ENCODE measurements around the gene CDCP1. TPM values are rescaled to one million over a fixed set of nuclear protein-coding genes. Genes with fewer than 3 reads are reported as not detected.
A peak's percentile ranks its signal among the peaks of the same experiment; 100 is the strongest.

The CDCP1 gene
- total and polyA plus RNA-seq, 9 donors: 0.04 to 1.9 (median 0.37) TPM

GRCh38 chr3:45185052-45185451 is 38.9 kb upstream of the CDCP1 start:
- no peak for DNase-seq
- Histone ChIP-seq H3K9me3 (replicated peaks; ENCODE audit: control insufficient read depth, low read depth, low read length) (no peaks in the 10 kb centered on the region), H3K4me3 (ENCODE audit: low read length) (no peak overlapping the region), H3K4me1 (ENCODE audit: control insufficient read depth, insufficient read depth, low read length) (peaks cover 15% of the 10 kb centered on the region), H3K27ac (ENCODE audit: low read length) (no peak overlapping the region), H3K27me3 (ENCODE audit: control insufficient read depth, insufficient read depth, low read length) (peaks cover 1% of the 10 kb centered on the region), H3K36me3 (ENCODE audit: control insufficient read depth, insufficient read depth, low read length) (no peaks in the 10 kb centered on the region)
- WGBS (ENCODE audit: insufficient coverage): 80% methylated on average over 1 of the region's 2 CpGs

GRCh38 chr3:45183872-45184262 is 37.7 kb upstream of the CDCP1 start:
- Histone ChIP-seq H3K27me3 (ENCODE audit: control insufficient read depth, insufficient read depth, low read length) (peaks cover 2% of the 10 kb centered on the region), H3K4me1 (ENCODE audit: control insufficient read depth, insufficient read depth, low read length) (peaks cover 19% of the 10 kb centered on the region), H3K4me3 (ENCODE audit: low read length) (no peak overlapping the region), H3K27ac (ENCODE audit: low read length) (no peak overlapping the region), H3K36me3 (ENCODE audit: control insufficient read depth, insufficient read depth, low read length) (no peaks in the 10 kb centered on the region), H3K9me3 (replicated peaks; ENCODE audit: control insufficient read depth, low read depth, low read length) (no peaks in the 10 kb centered on the region)
- 59% methylated on average over 5 of the region's 7 CpGs for WGBS (ENCODE audit: insufficient coverage)
- DNase-seq: no peak

GRCh38 chr3:45182915-45183871 is 37.0 kb upstream of the CDCP1 start:
- WGBS (ENCODE audit: insufficient coverage): 16% methylated on average over 5 of the region's 7 CpGs
- H3K4me3 ChIP-seq (ENCODE audit: low read length): no peak overlapping the region
- no peaks in the 10 kb centered on the region for H3K9me3 ChIP-seq (replicated peaks; ENCODE audit: control insufficient read depth, low read depth, low read length)
- no peak overlapping the region for H3K27ac ChIP-seq (ENCODE audit: low read length)
- H3K27me3 ChIP-seq (ENCODE audit: control insufficient read depth, insufficient read depth, low read length): peaks cover 2% of the 10 kb centered on the region
- DNase-seq: peak; percentile 28
- peaks cover 23% of the 10 kb centered on the region for H3K4me1 ChIP-seq (ENCODE audit: control insufficient read depth, insufficient read depth, low read length)
- no peaks in the 10 kb centered on the region for H3K36me3 ChIP-seq (ENCODE audit: control insufficient read depth, insufficient read depth, low read length)

- Histone ChIP-seq H3K9me3 (replicated peaks; ENCODE audit: control insufficient read depth, low read depth, low read length) (no peaks in the 10 kb centered on the region), H3K4me3 (ENCODE audit: low read length) (no peak overlapping the region), H3K4me1 (ENCODE audit: control insufficient read depth, insufficient read depth, low read length) (peaks cover 26% of the 10 kb centered on the region), H3K27ac (ENCODE audit: low read length) (no peak overlapping the region), H3K27me3 (ENCODE audit: control insufficient read depth, insufficient read depth, low read length) (peaks cover 2% of the 10 kb centered on the region), H3K36me3 (ENCODE audit: control insufficient read depth, insufficient read depth, low read length) (no peaks in the 10 kb centered on the region)
- no CpG with 5 or more reads among the region's 5 CpGs for WGBS (ENCODE audit: insufficient coverage)
- no peak for DNase-seq
These were observed 35.3 kb upstream of the CDCP1 start for GRCh38 chr3:45181496-45181895.

- H3K36me3 ChIP-seq (ENCODE audit: control insufficient read depth, insufficient read depth, low read length): no peaks in the 10 kb centered on the region
- H3K9me3 ChIP-seq (replicated peaks; ENCODE audit: control insufficient read depth, low read depth, low read length): no peaks in the 10 kb centered on the region
- H3K27ac ChIP-seq (ENCODE audit: low read length): no peak overlapping the region
- H3K4me1 ChIP-seq (ENCODE audit: control insufficient read depth, insufficient read depth, low read length): peaks cover 26% of the 10 kb centered on the region
- WGBS (ENCODE audit: insufficient coverage): 41% methylated on average over 5 of the region's 7 CpGs
- H3K27me3 ChIP-seq (ENCODE audit: control insufficient read depth, insufficient read depth, low read length): peaks cover 2% of the 10 kb centered on the region
- DNase-seq: no peak
- no peak overlapping the region for H3K4me3 ChIP-seq (ENCODE audit: low read length)
These were observed 34.7 kb upstream of the CDCP1 start for GRCh38 chr3:45180899-45181298.

GRCh38 chr3:45180051-45180450 is 33.9 kb upstream of the CDCP1 start:
- Histone ChIP-seq H3K36me3 (ENCODE audit: control insufficient read depth, insufficient read depth, low read length) (no peaks in the 10 kb centered on the region), H3K4me3 (ENCODE audit: low read length) (no peak overlapping the region), H3K9me3 (replicated peaks; ENCODE audit: control insufficient read depth, low read depth, low read length) (no peaks in the 10 kb centered on the region), H3K27me3 (ENCODE audit: control insufficient read depth, insufficient read depth, low read length) (peaks cover 2% of the 10 kb centered on the region), H3K27ac (ENCODE audit: low read length) (no peak overlapping the region), H3K4me1 (ENCODE audit: control insufficient read depth, insufficient read depth, low read length) (peaks cover 26% of the 10 kb centered on the region)
- no peak for DNase-seq
- 73% methylated on average over 5 of the region's 6 CpGs for WGBS (ENCODE audit: insufficient coverage)

- Histone ChIP-seq H3K4me1 (ENCODE audit: control insufficient read depth, insufficient read depth, low read length) (peaks cover 26% of the 10 kb centered on the region), H3K27ac (ENCODE audit: low read length) (no peak overlapping the region), H3K9me3 (replicated peaks; ENCODE audit: control insufficient read depth, low read depth, low read length) (no peaks in the 10 kb centered on the region), H3K36me3 (ENCODE audit: control insufficient read depth, insufficient read depth, low read length) (no peaks in the 10 kb centered on the region), H3K4me3 (ENCODE audit: low read length) (no peak overlapping the region), H3K27me3 (ENCODE audit: control insufficient read depth, insufficient read depth, low read length) (peaks cover 2% of the 10 kb centered on the region)
- no peak for DNase-seq
- 83% methylated on average over 2 of the region's 3 CpGs for WGBS (ENCODE audit: insufficient coverage)
These were observed 33.0 kb upstream of the CDCP1 start for GRCh38 chr3:45179163-45179562.

- Histone ChIP-seq H3K27me3 (ENCODE audit: control insufficient read depth, insufficient read depth, low read length) (peaks cover 2% of the 10 kb centered on the region), H3K9me3 (replicated peaks; ENCODE audit: control insufficient read depth, low read depth, low read length) (no peaks in the 10 kb centered on the region), H3K4me1 (ENCODE audit: control insufficient read depth, insufficient read depth, low read length) (peaks cover 24% of the 10 kb centered on the region), H3K27ac (ENCODE audit: low read length) (peak overlapping the region; percentile 13), H3K36me3 (ENCODE audit: control insufficient read depth, insufficient read depth, low read length) (no peaks in the 10 kb centered on the region), H3K4me3 (ENCODE audit: low read length) (no peak overlapping the region)
- no peak for DNase-seq
- WGBS (ENCODE audit: insufficient coverage): 63% methylated on average over 9 of the region's 13 CpGs
These were observed 32.2 kb upstream of the CDCP1 start for GRCh38 chr3:45178183-45179023.

GRCh38 chr3:45176912-45177311 is 30.7 kb upstream of the CDCP1 start:
- no peak overlapping the region for H3K4me3 ChIP-seq (ENCODE audit: low read length)
- no CpG with 5 or more reads among the region's 4 CpGs for WGBS (ENCODE audit: insufficient coverage)
- H3K36me3 ChIP-seq (ENCODE audit: control insufficient read depth, insufficient read depth, low read length): no peaks in the 10 kb centered on the region
- peaks cover 15% of the 10 kb centered on the region for H3K4me1 ChIP-seq (ENCODE audit: control insufficient read depth, insufficient read depth, low read length)
- H3K27ac ChIP-seq (ENCODE audit: low read length): no peak overlapping the region
- no peak for DNase-seq
- H3K27me3 ChIP-seq (ENCODE audit: control insufficient read depth, insufficient read depth, low read length): peaks cover 2% of the 10 kb centered on the region
- H3K9me3 ChIP-seq (replicated peaks; ENCODE audit: control insufficient read depth, low read depth, low read length): no peaks in the 10 kb centered on the region

GRCh38 chr3:45174234-45174633 is 28.1 kb upstream of the CDCP1 start:
- Histone ChIP-seq H3K9me3 (replicated peaks; ENCODE audit: control insufficient read depth, low read depth, low read length) (no peaks in the 10 kb centered on the region), H3K36me3 (ENCODE audit: control insufficient read depth, insufficient read depth, low read length) (no peaks in the 10 kb centered on the region), H3K27me3 (ENCODE audit: control insufficient read depth, insufficient read depth, low read length) (no peaks in the 10 kb centered on the region), H3K4me3 (ENCODE audit: low read length) (no peak overlapping the region), H3K4me1 (ENCODE audit: control insufficient read depth, insufficient read depth, low read length) (peaks cover 26% of the 10 kb centered on the region), H3K27ac (ENCODE audit: low read length) (no peak overlapping the region)
- DNase-seq: no peak
- WGBS (ENCODE audit: insufficient coverage): 75% methylated on average over 1 of the region's 2 CpGs

Data from muscle of leg (tissue), 11 donors.